GM18505 (cell line): ENCODE results near the gene PHACTR4.

Experiments used
- ATAC-seq: cut with Tn5 transposase; IDR thresholded peaks from one replicate; pipeline ENCODE4 v1.9.1; 2021; ENCODE audit not compliant: unreplicated experiment
- POLR2A ChIP-seq: IDR thresholded peaks from 4 replicates; pipeline ENCODE4 v1.6.1; 2011; ENCODE audit warnings: borderline replicate concordance; ENCODE audit not compliant: insufficient read depth, insufficient read length; ENCODE audit errors: extremely low read depth

The PHACTR4 gene

GRCh38 chr1:28392027-28392652, 22.6 kb downstream of the PHACTR4 start:
- no peak for ATAC-seq
- no peak for TF ChIP-seq POLR2A

- ATAC-seq: no peak
- no peak for TF ChIP-seq POLR2A
These were observed 24.6 kb downstream of the PHACTR4 start for GRCh38 chr1:28394136-28394535.

GRCh38 chr1:28395181-28395580, 25.6 kb downstream of the PHACTR4 start:
- no peak for TF ChIP-seq POLR2A
- ATAC-seq: no peak

GRCh38 chr1:28401760-28402159, 32.2 kb downstream of the PHACTR4 start:
- TF ChIP-seq POLR2A: no peak
- ATAC-seq: no peak

- no peak for ATAC-seq
- no peak for TF ChIP-seq POLR2A
These were observed 39.5 kb downstream of the PHACTR4 start for GRCh38 chr1:28409090-28409489.

- no peak for ATAC-seq
- TF ChIP-seq POLR2A: no peak
These were observed 42.1 kb downstream of the PHACTR4 start for GRCh38 chr1:28411656-28412055.

GRCh38 chr1:28412731-28413130, 43.2 kb downstream of the PHACTR4 start:
- TF ChIP-seq POLR2A: no peak
- no peak for ATAC-seq

GRCh38 chr1:28416509-28417194, 47.1 kb downstream of the PHACTR4 start:
- ATAC-seq: no peak
- TF ChIP-seq POLR2A: no peak

GRCh38 chr1:28417441-28417922, 47.9 kb downstream of the PHACTR4 start:
- ATAC-seq: no peak
- TF ChIP-seq POLR2A: no peak

- TF ChIP-seq POLR2A: no peak
- ATAC-seq: no peak
These were observed 48.5 kb downstream of the PHACTR4 start for GRCh38 chr1:28417926-28418637.

- ATAC-seq: no peak
- TF ChIP-seq POLR2A: no peak
These were observed 52.2 kb downstream of the PHACTR4 start for GRCh38 chr1:28421744-28422143.

- TF ChIP-seq POLR2A: no peak
- ATAC-seq: no peak
These were observed 57.3 kb downstream of the PHACTR4 start for GRCh38 chr1:28426831-28427230.

- TF ChIP-seq POLR2A: no peak
These were observed 58.5 kb downstream of the PHACTR4 start for GRCh38 chr1:28428012-28428411.

More at GRCh38 chr1:28428012-28428411, 58.5 kb downstream of the PHACTR4 start:
- no peak for ATAC-seq
